HG03196 (cell line): ENCODE measurements around the gene ANKRD53.
"Not testable (repeated sequence)": the region's sequence is repeated elsewhere in the genome, so short reads cannot be mapped to it uniquely, and the experiment has no call there.

Experiments used
- ATAC-seq: cut with Tn5 transposase; IDR thresholded peaks from one replicate; pipeline ENCODE4 v1.9.1; 2021; ENCODE audit not compliant: unreplicated experiment

The ANKRD53 gene

GRCh38 chr2:71006323-71006722 lies 27.9 kb downstream of the ANKRD53 start:
- no peak for ATAC-seq

- ATAC-seq = no peak
Observed at GRCh38 chr2:71006955-71007799, 28.7 kb downstream of the ANKRD53 start.

GRCh38 chr2:71008342-71008741 lies 29.9 kb downstream of the ANKRD53 start:
- ATAC-seq = no peak

- ATAC-seq = not testable (repeated sequence)
Observed at GRCh38 chr2:71011786-71012185, 33.4 kb downstream of the ANKRD53 start.

GRCh38 chr2:71018625-71019024 lies 40.2 kb downstream of the ANKRD53 start:
- no peak for ATAC-seq

- not testable (repeated sequence) for ATAC-seq
Observed at GRCh38 chr2:71019989-71020388, 41.6 kb downstream of the ANKRD53 start.

- ATAC-seq = not testable (repeated sequence)
Observed at GRCh38 chr2:71021394-71021793, 43.0 kb downstream of the ANKRD53 start.

GRCh38 chr2:71023553-71024243 lies 45.3 kb downstream of the ANKRD53 start:
- not testable (repeated sequence) for ATAC-seq
